Esophagus muscularis mucosa (tissue), 3 donors: Measurements from ENCODE around the gene PDK2.

Experiments
- CTCF ChIP-seq, 3 experiments: fragments of 200-600 bp in 2 of 3; fragments of 450-650 bp in 1 of 3; sonication (generic) in 2 of 3; IDR thresholded peaks; one replicate each; pipeline ENCODE4 v1.5.1; 2017 to 2019; ENCODE audit warnings: antibody characterized with exemption in 3 of 3, mild to moderate bottlenecking in 2 of 3, moderate library complexity in 1 of 3
- POLR2A ChIP-seq: fragments of 450-650 bp; IDR thresholded peaks from one replicate; pipeline ENCODE4 v1.6.1; 2017; ENCODE audit warnings: antibody characterized with exemption, moderate library complexity, mild to moderate bottlenecking, low read depth

GRCh38 chr17:50093246-50093645 is 1.9 kb upstream of the PDK2 start:
- TF ChIP-seq CTCF (IDR thresholded peaks at IDR 0.05) (no peak), POLR2A (no peak)
